ENCODE measurements around the gene EGFL7.
A peak's percentile ranks its signal among the peaks of the same experiment; 100 is the strongest.

- TF ChIP-seq POLR2A (IDR thresholded peaks at IDR 0.05) (no peak), CTCF (IDR thresholded peaks at IDR 0.05) (peak in 5 of 12 donors; percentile 24 to 43 (median 37))
Measured at GRCh38 chr9:136614967-136615623, 47.6 kb upstream of the EGFL7 start.
